Activated CD8-positive, alpha-beta memory T cell treated with anti-CD3 and anti-CD28 coated beads, Interleukin-2, amount 50 U/mL, for 1 hour (primary cell): ENCODE measurements around the gene SRXN1.

Experiments
- DNase-seq: peaks from one replicate; pipeline ENCODE4 v3.0.0-alpha.2; 2020; ENCODE audit errors: extremely low read depth

Gene SRXN1

DNA sequence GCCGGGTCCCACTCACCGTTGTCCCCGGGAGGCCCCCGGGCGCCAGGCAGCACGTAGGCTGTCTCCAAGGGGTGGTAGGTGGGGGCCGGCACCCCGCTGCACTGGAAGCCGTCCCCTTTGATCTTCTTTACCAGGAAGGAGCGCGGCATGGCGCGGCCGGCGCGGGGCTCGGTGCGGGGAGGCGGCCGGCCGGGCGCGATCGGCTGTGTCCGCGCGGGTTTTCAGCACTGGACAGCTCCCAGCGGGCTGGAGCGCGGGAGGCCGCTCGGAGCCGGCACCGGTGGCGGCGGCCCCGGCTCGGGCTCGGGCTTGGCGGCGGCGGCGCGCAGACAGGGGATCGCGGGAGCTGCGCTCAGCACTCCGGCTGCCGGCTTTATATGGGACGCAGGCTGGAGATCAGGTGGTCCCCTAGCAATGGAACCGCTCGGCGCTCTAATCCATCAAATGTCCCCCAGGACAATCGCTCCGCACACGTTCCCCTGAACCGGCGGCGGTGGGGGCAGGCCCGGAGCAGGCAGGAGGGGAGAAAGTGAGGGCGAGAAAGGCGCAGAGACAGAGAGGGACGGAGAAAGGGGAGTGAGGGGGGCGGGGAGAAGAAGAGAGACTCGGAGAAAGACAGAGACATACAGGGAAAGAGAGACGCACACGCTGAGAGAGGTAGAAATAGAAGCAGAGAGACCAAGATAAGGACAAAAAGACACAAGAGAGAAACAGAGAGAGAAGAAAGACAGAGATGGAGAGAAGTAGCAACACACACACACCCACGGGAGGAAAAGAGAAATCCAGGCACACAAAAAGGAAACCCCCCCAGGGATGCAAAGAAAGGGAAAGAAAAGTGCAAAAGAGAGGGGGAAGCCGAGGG lies 22.7 kb upstream of the SRXN1 start, which contains the start of gene SCRT2:
TSS of gene SCRT2 (minus strand) at position 350 of the 862 bp plus-strand sequence. CDS start at position 149, 201 bp downstream.
- DNase-seq = no peak

DNA sequence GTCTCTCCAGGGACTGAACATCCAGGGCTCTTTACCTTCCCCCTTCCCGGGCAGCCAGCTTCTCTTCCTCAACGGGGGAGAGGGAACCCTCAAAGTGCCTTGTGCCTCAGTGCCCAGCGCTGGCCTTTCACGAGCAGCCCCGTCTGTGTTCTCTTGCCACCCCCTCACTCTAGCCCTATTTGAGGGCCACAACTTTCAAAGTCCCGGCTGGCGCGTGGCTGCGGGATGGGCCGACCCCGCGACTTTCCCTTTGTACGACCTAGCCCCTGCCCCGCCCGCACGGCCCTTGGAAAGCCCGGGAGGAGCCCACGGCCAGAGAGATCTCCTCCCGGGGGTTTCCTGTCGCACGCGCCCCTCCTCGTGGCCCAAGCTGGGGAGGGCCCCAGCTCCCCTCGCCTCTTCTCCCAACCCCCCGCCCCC lies 22.0 kb upstream of the SRXN1 start:
- no peak for DNase-seq

DNA sequence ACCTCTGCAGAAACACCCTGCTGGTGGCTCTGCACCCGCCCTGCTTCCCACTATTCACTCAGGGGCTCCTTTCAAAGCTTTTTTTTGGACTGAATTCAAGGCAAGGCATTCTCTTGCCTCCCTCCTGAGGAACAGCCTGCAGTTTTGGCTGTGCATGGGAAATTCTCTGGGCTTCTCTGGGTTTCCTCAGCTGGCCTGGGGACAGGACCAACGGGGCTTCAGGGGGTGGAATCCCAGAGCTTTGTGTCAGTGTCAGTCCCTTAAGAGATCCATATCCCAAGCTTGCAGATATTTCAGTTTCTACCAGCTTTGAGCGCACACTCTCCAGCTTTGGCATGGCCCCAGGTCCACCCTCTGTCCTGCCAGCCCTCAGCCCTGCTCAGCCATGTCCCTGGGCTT lies 20.6 kb upstream of the SRXN1 start:
- no peak for DNase-seq

DNA sequence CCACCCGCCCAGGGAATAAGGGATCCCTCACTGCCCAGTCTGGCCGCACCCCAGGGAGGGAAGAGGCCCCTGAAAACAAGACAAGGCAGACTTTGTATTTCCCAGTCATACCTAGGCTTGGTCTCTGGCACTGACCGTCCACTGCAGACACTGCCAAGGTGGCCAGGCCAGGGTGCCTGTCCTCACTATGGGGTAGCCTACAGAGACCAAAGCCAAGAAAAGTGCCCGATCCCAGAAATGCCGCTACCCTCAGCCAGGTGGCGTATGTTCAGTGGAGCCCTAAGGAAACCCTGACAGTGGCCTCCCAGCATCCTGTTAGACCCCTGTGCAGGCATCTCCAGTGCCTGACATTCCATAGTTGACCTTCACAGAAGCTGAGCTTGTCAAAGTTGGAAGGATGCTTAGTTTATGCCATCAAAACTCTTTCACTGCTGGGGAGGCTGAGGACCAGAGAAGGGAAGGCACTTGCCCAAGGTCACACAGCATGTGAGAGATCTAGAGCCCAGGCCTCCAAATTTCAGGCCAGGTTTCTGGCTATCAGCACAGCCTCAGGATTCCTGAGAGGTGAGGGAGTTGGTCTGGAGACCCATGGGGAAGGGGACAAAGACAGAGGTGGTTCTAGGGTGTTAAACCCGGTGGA lies 20.1 kb upstream of the SRXN1 start:
- no peak for DNase-seq

DNA sequence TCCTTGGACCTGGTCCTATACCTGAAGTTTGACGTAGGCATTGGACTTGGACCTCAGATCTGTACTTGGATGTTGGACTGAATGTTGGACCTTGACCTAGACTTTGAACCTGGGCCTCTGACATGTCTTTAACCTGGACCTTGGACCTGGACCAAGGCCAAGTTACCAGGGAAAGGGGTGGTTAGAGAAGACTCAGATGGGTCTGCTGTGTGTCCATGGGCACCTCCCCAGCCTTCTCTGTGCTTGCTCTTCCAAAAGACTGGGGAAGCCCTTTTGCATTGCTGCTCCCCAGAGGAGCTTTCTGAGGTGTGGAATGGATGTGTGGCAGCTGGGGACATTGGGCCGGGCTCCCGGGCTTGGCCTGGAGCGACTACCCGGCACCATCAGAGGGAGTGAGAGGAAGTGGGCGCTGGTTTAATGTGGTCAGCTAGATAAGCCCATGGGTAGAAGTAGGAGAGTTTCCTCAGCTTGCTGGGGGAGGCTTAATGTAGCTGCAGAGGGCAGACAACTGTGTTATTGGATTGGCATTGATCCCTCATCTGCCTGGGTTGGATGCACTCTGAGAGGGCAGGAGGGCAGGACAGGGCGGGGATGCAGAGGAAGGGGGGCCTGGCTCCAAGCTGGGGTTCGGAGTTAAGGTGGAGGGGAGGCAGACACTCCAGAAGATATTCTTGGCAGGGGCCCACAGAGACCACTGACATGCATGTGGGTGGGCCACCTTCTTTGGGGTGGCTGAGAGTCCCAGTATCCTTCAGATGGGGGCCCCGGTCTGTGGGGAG lies 18.4 kb upstream of the SRXN1 start:
- no peak for DNase-seq

DNA sequence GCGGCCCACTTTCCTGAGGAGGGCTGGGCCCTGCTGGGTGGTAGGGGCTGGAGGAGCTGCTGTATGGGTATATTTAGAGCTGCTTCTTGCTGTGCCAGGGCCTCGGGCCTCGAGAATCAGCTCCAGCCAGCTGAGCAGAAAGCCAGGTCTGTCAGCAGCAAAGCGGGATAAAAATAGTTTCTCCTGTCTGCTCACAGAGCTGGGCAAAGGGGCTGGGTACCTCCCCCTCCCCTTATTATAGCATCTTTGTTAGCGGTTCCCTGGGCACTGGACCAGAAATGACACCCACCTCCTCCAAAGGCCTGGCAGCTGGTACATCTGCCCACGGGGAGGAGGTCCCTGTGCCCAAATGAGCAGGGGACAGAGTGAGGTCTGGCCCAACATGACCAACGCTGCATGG lies 16.6 kb upstream of the SRXN1 start:
- no peak for DNase-seq

DNA sequence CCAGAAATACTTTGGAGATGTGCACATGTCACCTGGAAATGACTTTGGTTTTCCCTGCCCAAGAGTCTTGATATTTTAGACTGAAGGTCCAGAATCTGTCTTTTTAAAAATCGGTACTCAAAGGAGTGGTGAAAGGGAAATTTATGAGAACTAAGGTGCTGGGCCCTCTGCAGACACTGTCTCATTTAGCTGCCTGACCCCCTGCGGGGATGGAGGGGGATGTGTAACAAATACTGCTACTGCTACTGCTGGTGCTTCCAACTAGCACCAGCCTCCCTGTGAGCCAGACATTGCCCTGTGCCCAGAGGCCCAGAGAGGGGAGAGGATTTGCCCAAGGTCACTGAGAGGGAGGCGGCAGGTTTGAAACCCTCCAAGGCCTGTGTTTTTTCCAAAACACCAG lies 15.6 kb upstream of the SRXN1 start:
- DNase-seq = no peak

DNA sequence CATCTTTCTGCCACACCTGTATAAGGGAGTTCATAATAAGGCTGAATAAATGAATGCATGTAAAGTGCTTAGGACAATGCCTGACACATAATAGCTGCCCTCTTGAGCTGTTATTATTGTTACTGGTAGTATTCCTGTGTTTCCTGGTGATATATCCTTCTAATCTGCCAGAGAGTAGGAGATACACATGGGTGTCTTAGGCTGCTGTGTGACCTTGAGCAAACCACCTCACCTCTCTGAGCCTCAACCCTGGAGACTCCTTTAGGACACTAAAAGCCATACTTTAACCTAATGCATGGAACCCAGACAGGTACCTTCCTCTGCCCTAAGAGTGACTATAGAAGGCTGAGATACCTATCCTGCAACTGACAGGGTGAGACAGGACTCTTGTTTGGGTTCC lies 15.1 kb upstream of the SRXN1 start:
- DNase-seq = no peak

DNA sequence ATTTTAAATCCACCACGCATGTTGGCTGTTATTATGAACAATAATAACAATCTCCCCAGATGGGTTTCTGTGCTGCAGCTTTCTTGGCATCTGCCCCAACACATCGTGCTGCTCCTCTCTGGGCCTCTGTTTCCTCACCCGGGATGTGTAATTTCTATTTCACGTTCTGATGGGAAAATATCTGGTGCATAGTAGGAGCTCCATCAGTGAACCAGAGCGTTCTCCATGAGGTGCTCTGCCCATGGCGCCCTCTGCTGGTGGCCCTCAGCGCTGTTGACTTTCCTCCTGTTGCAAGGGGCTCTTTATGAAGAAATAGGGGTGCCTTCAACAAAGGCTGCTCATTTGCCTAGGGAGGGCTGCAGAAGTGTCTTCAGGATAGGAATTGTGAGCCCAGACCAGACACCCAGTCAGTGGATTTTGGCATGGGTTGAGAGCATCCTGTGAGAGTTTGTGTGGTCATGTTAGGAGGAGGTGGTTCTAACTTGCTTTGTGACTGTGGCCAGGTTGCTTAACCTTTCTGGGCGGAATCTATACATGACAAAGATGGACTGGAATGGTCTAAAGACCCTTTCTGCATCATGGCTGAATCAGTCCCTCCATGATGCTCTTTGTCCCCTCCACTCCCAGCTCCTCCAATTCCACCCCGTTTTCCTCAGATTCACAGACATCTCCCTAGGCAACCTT lies 14.5 kb upstream of the SRXN1 start:
- DNase-seq = no peak

DNA sequence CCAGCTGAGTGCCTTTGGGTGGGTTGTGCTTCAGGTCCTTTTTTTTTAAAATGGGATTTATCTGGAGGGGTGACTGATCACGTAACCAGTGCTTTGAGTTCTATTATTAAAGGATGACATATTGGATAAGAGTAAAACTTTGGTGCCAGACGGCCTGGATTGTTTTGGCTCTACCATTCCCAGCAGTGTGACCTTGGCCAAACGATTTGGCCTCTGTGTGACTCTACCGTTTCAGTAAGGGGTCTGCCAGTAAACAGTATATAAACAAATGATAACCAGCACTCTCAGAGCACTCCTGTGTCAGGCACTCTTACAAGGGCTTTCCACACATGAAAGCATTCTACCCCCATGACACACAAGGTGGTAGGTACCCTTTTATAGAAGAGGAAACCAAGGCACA lies 13.9 kb upstream of the SRXN1 start:
- no peak for DNase-seq

DNA sequence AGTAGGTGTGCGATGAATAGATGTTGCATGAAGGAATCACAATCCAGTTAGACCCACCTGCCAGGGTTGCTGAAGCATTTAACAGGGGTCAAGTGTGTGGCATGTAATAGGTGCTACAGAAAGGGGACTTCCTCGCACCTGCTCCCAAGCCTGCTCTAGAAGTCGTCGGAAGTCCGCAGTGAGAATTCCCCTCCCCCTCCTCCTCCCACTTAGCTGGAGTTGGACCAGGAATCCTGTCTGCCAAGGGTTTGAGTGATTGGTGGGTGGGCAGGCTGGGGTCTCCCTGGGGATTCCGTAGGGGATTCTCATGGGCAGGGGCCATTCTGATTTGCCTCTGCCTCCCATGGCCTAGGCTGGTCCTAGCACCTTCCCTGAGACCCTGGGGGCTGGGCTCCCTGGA lies 12.3 kb upstream of the SRXN1 start:
- DNase-seq = no peak

DNA sequence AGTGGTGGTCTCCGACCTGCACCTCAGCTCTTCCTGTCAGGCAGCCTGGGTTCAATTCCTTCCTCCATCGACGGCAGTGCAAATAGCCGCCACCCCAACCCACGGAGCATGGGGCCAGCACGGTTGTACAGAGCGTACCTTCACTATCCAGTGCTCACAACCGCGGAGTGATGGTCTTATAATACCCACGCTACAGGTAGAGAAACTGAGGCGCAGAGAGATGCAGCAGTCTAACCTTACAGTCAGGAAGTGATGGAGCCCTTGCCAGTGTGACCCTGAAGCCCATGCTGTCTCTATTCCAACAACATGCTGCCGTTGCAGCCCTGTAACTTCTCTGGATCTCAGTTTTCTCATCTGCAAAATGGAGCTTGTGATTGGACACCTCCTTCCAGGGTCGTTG lies 11.6 kb upstream of the SRXN1 start:
- no peak for DNase-seq

DNA sequence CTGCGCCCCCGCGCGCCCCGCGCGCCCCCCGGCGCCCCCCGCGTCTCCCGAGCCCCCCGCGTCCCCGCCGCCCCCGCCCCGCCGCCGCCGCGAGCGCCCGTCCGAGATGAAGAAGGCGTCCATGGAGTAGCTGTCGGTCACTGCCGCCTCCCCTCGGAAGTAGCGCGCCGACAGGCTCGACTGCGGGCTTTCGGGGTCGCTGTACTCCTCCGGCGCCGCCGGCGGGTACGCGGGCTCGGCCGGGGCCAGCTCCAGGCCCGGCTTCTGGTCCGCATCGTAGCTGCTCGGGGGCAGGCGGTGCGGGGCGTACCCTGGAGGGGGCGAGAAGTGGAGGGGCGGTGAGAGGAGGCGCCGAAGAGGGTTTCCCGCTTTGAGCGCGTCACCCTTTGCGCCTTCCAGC lies 11.2 kb upstream of the SRXN1 start:
- no peak for DNase-seq

DNA sequence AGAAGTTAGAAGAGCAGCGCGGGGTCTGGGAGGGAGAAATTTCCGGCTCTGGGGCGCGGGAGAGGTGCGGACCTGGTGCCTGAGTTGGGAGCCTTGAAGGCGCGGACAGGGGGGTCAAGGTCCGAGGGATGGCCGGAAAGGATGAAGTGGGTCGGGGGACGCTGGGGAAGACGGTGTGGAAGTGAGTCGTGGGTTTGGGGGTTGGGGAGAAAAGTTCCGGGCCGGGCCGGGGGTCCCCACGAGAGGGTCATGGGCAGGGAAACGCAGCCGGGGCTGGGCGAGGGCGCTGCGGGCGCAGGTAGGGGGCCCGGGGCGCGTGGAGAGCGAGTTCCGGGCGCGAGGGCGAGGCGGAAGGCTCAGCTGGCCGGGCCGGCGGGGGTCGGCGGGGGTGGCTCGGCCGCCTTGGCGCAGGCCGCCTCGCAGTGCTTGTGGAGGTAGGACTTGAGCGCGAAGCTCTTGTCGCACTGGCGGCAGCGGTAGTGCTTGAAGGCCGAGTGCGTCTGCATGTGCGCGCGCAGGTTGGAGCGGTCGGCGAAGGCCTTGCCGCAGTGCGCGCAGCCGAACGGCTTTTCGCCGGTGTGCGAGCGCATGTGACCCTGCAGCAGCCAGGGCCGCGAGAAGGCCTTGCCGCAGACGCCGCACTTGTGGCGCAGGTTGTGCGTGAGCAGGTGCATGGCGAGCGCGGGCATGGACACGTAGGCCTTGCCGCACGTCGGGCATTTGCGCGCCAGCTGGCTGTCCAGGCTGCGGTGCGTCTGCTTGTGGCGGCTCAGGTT lies 10.5 kb upstream of the SRXN1 start:
- no peak for DNase-seq

DNA sequence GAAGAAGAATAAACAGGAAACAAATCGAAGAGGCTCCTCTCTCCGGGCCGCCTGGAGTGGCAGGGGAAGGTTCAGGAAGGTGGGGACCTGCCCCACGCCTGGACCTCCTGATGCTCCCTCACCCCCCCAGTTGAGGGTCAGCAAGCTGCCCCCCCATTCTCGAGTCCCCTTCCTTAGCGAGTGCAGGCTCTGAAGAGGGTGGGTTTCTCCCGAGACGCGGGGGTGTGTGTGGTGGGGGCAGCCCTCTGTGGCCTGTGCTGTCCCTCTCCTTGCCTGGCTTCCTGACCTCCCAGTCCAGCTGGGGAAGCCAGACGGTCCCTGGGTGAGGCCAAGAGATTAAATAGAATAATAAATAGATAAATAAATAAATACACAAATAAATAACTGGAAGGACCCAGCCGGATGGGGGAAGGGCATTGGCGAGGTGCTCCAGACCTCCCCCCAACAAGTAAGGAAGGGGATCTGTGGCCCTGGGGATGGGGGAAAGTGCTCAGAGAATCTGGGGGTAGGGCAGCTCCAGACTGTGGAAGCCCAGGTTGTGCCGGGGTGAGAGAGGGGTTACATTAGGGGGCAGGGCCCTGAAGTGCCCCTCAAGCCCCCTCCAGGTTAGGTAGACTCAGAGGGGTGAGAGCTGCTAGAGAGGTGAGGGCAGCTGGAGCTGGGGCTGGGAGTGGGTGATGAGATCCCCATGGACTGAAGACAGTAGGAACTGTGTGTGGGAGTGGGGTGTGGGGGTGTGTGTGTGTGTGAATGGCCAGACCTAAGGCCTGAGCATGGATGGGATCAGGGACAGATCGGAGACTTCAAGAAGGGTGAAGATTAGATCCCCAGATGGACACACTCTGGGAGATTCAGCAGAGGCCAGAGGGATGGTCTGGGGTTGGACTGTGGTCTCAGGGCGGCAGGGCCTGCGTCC lies 9.5 kb upstream of the SRXN1 start:
- DNase-seq = no peak

DNA sequence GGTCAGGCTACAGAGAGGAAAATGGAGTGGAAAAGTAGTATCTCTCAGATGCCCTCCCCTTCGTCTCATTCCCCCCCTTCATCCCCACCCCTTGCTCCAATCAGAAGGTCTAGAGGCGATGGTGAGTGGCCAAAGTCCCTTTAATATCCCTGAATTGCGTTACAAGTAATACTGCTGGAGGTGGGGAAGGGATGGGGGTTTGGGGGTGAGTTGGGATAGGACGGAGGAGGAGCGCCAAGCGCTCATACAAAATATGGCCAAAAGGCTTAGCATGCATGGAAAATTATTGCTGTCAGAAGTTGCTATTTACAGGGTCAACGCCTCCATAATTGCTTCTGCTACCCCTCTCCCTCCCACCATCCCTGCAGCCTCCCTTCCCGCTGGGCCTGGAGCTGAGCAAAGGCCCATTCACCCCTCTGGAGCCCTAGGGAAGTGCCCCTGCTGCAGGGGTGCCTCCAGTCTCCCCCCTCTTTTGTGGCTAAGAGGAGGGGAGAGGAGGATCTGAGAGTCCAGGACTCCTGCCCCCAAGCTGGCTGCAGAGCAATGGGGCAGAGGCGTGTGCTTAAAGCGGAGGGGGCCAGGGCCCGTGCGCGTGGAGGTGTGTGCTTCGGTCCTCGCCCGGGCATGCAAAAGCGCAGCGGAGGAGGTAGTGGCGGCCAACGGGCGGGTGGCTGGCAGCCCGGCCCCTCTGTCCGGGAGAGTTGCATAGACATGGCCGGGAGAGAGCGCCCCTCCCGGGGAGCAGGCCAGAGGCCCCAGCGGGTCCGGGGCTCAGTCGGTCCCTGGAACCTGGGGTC lies 8.7 kb upstream of the SRXN1 start:
- no peak for DNase-seq

DNA sequence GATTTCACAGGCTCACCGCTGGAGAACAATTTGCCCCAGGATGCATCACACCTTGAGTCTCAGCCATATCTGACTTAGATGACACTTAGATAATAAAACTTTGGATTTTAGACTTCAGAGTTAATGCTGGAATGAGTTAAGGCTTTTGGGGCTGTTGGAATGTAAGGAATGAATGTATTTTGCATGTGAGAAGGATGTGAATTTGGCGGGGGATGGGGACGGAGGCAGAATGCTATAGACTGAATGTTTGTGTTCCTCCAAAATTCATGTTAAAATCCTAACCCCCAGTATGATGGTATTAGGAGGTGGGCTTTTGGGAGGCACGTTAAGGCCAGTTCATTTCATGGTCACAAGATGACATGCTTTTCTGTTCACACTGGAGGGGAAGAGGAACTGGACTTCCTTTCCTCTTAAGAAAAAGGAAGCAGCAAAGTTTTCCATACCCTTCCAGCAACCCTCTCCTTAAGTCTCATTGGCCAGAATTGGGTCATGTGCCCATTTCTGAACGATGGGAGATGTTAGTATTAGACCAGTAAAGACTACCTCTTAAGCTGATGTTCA lies 5.8 kb upstream of the SRXN1 start:
- DNase-seq = no peak

DNA sequence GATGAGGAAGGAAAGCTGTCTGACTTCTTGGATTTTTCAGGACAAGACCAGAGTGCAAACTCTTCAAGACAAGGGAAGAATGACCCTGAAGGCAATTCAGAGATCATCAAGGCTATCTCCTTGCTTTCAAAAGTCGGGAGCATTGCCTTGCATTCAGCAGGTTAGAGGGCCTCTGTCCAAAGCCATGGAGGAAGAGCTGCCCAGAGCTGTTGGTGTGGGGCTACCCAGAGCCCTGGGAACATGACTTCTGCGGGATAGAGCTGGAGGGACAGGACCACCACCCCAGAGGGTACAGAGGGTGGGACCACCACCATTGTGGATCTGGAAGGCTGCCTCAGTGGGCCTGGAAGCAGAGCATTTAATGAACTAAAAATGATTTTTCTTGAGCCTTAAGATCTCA lies 5.2 kb upstream of the SRXN1 start:
- no peak for DNase-seq
